Adipose tissue (tissue), 3 donors: ENCODE data around the gene CACNA2D2. TPM values are rescaled to one million over a fixed set of nuclear protein-coding genes. Genes with fewer than 3 reads are reported as not detected.

Experiments used
- H3K27ac ChIP-seq: one replicate; pipeline ENCODE4 v1.5.1; 2013; ENCODE audit warnings: low read depth, low read length
- WGBS, 3 donors: extraction: QIAGEN DNeasy Blood & Tissue Kit; methylation state at CpG; one replicate each; pipeline ENCODE4 v1.1.7; 2013; 5-methylcytosine and 5-hydroxymethylcytosine counted together
- polyA plus RNA-seq, 3 donors: library from polyadenylated mRNA; stranded (reverse); fragments of 200-250 nt; gene quantifications; one replicate each; pipeline ENCODE4 v1.2.3, GENCODE V29; 2013
- donor health status: healthy with polysubstance abuse.
- donor health status: Bipolar disorder and iron deficiency.
- donor health status: healthy.

The CACNA2D2 gene
- polyA plus RNA-seq, 3 donors: 0.56 to 1.7 (median 0.68) TPM

GRCh38 chr3:50331364-50331907, 172.0 kb downstream of the CACNA2D2 start:
- H3K27ac ChIP-seq: no peak overlapping the region
- 93 to 97% (median 94%) methylated on average over 19 of the region's 19 CpGs for WGBS, 3 donors

- H3K27ac ChIP-seq: no peak overlapping the region
- 91 to 94% (median 92%) methylated on average over 10 of the region's 10 CpGs for WGBS, 3 donors
Measured at GRCh38 chr3:50330330-50330729, 173.1 kb downstream of the CACNA2D2 start.

- H3K27ac ChIP-seq: peak within 1 kb of the TSS; percentile 10
- 1 to 3% (median 3%) methylated on average over 52 to 55 of the region's 55 CpGs for WGBS, 3 donors
Measured at GRCh38 chr3:50327943-50328691, 175.3 kb downstream of the CACNA2D2 start, which contains the start of gene TUSC2. TSS of gene TUSC2 (minus strand) at chr3:50328223. CDS start at chr3:50328099, 124 bp downstream.

GRCh38 chr3:50327129-50327528, 176.3 kb downstream of the CACNA2D2 start:
- no peak overlapping the region for H3K27ac ChIP-seq
- 58 to 72% (median 69%) methylated on average over 4 of the region's 4 CpGs for WGBS, 3 donors

GRCh38 chr3:50326182-50326541, 177.3 kb downstream of the CACNA2D2 start:
- no peak overlapping the region for H3K27ac ChIP-seq
- 89 to 91% (median 90%) methylated on average over 8 of the region's 8 CpGs for WGBS, 3 donors

- WGBS, 3 donors: 83 to 89% (median 84%) methylated on average over 11 of the region's 11 CpGs
- H3K27ac ChIP-seq: no peak overlapping the region
Measured at GRCh38 chr3:50325497-50326181, 177.8 kb downstream of the CACNA2D2 start.

- WGBS, 3 donors: 86 to 91% (median 88%) methylated on average over 2 of the region's 2 CpGs
- no peak overlapping the region for H3K27ac ChIP-seq
Measured at GRCh38 chr3:50325113-50325480, 178.3 kb downstream of the CACNA2D2 start.

GRCh38 chr3:50324351-50325112, 178.9 kb downstream of the CACNA2D2 start:
- no peak overlapping the region for H3K27ac ChIP-seq
- 44 to 53% (median 51%) methylated on average over 4 of the region's 4 CpGs for WGBS, 3 donors

- H3K27ac ChIP-seq: peak overlapping the region; percentile 49
- WGBS, 3 donors: 40 to 79% (median 40%) methylated on average over 5 of the region's 5 CpGs
Measured at GRCh38 chr3:50323614-50324199, 179.7 kb downstream of the CACNA2D2 start.

- WGBS, 3 donors: 25 to 54% (median 34%) methylated on average over 4 of the region's 4 CpGs
- peak overlapping the region; percentile 49 for H3K27ac ChIP-seq
Measured at GRCh38 chr3:50323092-50323600, 180.3 kb downstream of the CACNA2D2 start.

GRCh38 chr3:50322386-50323091, 180.9 kb downstream of the CACNA2D2 start, which contains the start of gene HYAL2:
TSS of gene HYAL2 (minus strand) at chr3:50322745. CDS start at chr3:50320489, 2,256 bp downstream.
- peak within 1 kb of the TSS; percentile 49 for H3K27ac ChIP-seq
- 28 to 40% (median 32%) methylated on average over 29 to 31 of the region's 31 CpGs for WGBS, 3 donors

GRCh38 chr3:50322115-50322385, 181.4 kb downstream of the CACNA2D2 start:
- peak overlapping the region; percentile 36 for H3K27ac ChIP-seq
- WGBS, 3 donors: 9 to 37% (median 19%) methylated on average over 13 to 14 of the region's 14 CpGs

- 0 to 1% (median 1%) methylated on average over 54 to 59 of the region's 59 CpGs for WGBS, 3 donors
- H3K27ac ChIP-seq: peak overlapping the region; percentile 63
Measured at GRCh38 chr3:50321336-50322114, 181.9 kb downstream of the CACNA2D2 start.

GRCh38 chr3:50320853-50321335, 182.5 kb downstream of the CACNA2D2 start:
- H3K27ac ChIP-seq: peak overlapping the region; percentile 63
- 0 to 1% (median 0%) methylated on average over 26 to 45 of the region's 45 CpGs for WGBS, 3 donors

- WGBS, 3 donors: 74 to 82% (median 78%) methylated on average over 29 of the region's 29 CpGs
- H3K27ac ChIP-seq: no peak overlapping the region
Measured at GRCh38 chr3:50319894-50320625, 183.4 kb downstream of the CACNA2D2 start.

- 80 to 85% (median 81%) methylated on average over 16 of the region's 16 CpGs for WGBS, 3 donors
Measured at GRCh38 chr3:50319181-50319893, 184.1 kb downstream of the CACNA2D2 start.

More at GRCh38 chr3:50319181-50319893, 184.1 kb downstream of the CACNA2D2 start:
- no peak overlapping the region for H3K27ac ChIP-seq
